Measurements from ENCODE around the gene AKAP11. TPM values are rescaled to one million over a fixed set of nuclear protein-coding genes. Genes with fewer than 3 reads are reported as not detected.

AKAP11 gene
- total and polyA plus RNA-seq, 3 donors from 2014 or later: 31.5 to 62.0 (median 48.4) TPM

DNA sequence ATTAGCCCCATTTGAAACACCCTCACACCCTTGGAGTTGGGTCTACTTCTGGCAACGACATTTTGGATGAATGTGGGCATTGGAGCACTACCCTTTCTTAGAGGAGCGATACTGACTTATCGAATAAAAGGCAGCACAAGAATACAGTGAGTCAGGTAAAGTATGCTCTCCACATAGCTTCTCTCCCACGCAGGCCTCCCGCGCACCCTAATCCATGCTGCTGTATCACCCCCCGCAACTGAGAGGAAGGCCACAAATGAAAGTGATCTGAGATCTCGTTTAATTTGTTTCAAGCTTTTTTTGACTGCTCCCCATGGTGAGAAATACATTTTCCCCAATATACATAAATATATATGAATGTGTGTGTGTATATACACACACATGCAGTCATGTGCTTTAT lies 25.4 kb upstream of the AKAP11 start:
- 90 to 96% methylated on average over 8 of the region's 8 CpGs for WGBS, 2 donors
- Histone ChIP-seq H3K27me3 (no peaks in the 10 kb centered on the region), H3K27ac (no peak overlapping the region), H3K4me1 (no peaks in the 10 kb centered on the region), H3K9me3 (no peaks in the 10 kb centered on the region), H3K4me3 (no peak overlapping the region), H3K36me3 (ENCODE audit: low read depth, missing control alignments) (no peaks in the 10 kb centered on the region)
- DNase-seq: no peak
- TF ChIP-seq POLR2A (IDR thresholded peaks at IDR 0.05): no peak
- TF ChIP-seq, protein P1, sequence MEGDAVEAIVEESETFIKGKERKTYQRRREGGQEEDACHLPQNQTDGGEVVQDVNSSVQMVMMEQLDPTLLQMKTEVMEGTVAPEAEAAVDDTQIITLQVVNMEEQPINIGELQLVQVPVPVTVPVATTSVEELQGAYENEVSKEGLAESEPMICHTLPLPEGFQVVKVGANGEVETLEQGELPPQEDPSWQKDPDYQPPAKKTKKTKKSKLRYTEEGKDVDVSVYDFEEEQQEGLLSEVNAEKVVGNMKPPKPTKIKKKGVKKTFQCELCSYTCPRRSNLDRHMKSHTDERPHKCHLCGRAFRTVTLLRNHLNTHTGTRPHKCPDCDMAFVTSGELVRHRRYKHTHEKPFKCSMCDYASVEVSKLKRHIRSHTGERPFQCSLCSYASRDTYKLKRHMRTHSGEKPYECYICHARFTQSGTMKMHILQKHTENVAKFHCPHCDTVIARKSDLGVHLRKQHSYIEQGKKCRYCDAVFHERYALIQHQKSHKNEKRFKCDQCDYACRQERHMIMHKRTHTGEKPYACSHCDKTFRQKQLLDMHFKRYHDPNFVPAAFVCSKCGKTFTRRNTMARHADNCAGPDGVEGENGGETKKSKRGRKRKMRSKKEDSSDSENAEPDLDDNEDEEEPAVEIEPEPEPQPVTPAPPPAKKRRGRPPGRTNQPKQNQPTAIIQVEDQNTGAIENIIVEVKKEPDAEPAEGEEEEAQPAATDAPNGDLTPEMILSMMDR (IDR thresholded peaks at IDR 0.05): no peak
- intact Hi-C loops (cut with DNase I; ENCODE audit: low total_unique reads): no loop called here

DNA sequence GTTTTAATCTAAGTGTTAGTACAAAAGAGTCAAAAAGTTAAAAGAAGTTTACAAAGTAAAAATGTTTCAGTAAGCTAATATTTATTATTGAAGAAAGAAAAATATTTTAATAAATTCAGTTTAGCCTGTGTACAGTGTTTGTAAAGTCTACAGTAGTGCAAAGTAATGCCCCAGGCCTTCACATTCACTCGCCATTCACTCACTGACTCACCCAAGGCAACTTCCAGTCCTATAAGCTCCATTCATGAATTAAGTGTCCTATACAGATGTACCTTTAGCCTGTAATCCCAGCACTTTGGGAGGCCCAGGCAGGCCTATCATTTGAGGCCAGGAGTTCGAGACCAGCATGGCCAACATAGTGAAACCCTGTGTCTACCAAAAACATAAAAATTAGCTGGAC lies 24.1 kb upstream of the AKAP11 start:
- Histone ChIP-seq H3K36me3 (ENCODE audit: low read depth, missing control alignments) (no peaks in the 10 kb centered on the region), H3K27ac (no peak overlapping the region), H3K27me3 (no peaks in the 10 kb centered on the region), H3K9me3 (no peaks in the 10 kb centered on the region), H3K4me3 (no peak overlapping the region), H3K4me1 (no peaks in the 10 kb centered on the region)
- intact Hi-C loops (cut with DNase I; ENCODE audit: low total_unique reads): no loop called here
- TF ChIP-seq POLR2A (IDR thresholded peaks at IDR 0.05): no peak
- TF ChIP-seq, protein P1 (IDR thresholded peaks at IDR 0.05): no peak
- no peak for DNase-seq
- WGBS, 2 donors: 45 to 50% methylated on average over 2 of the region's 2 CpGs

DNA sequence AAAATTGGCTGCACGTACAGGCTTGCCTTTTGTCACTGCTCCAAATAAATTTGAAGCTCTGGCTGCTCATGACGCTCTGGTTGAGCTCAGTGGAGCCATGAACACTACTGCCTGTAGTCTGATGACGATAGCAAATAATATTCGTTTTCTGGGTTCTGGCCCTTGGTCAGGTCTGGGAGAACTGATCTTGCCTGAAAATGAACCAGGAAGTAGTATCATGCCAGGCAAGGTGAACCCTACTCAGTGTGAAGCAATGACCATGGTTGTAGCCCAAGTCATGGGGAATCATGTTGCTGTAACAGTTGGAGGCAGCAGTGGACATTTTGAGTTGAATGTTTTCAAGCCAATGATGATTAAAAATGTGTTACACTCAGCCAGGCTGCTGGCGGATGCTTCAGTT lies 16.1 kb upstream of the AKAP11 start:
- WGBS, 2 donors: 42 to 54% methylated on average over 5 of the region's 5 CpGs

DNA sequence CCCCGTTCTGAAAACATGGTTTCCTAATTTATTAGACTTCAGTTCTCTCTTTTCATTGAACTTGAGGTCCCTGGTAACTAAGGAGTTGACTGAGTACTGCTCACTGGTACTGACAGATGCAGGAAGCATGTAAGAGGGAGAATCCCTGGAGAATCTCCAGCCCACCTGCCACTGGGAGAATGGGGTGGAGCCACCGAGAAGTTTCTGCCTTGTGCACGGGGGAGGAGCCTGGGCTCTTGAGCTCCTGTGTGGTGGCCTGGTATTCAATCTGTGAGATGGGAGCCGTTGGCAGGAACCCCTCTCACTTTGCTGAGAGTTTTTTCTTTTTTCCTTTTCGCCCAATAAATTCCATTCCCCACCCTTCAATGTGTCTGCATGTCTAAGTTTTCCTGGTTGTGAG lies 13.2 kb upstream of the AKAP11 start:
- DNase-seq: no peak
- 58 to 78% methylated on average over 5 of the region's 5 CpGs for WGBS, 2 donors
- Histone ChIP-seq H3K4me1 (no peaks in the 10 kb centered on the region), H3K4me3 (no peak overlapping the region), H3K27ac (no peak overlapping the region), H3K9me3 (no peaks in the 10 kb centered on the region), H3K27me3 (no peaks in the 10 kb centered on the region), H3K36me3 (ENCODE audit: low read depth, missing control alignments) (no peaks in the 10 kb centered on the region)
- TF ChIP-seq POLR2A (IDR thresholded peaks at IDR 0.05): no peak
- TF ChIP-seq, protein P1 (IDR thresholded peaks at IDR 0.05): no peak
- intact Hi-C loops (cut with DNase I; ENCODE audit: low total_unique reads): no loop called here

More for the DNA sequence above, 16.1 kb upstream of the AKAP11 start:
- no peaks in the 10 kb centered on the region for H3K27me3 ChIP-seq
- no peak overlapping the region for H3K4me3 ChIP-seq
- H3K9me3 ChIP-seq: no peaks in the 10 kb centered on the region
- intact Hi-C loops (cut with DNase I; ENCODE audit: low total_unique reads): no loop called here
- H3K36me3 ChIP-seq (ENCODE audit: low read depth, missing control alignments): no peaks in the 10 kb centered on the region
- H3K4me1 ChIP-seq: no peaks in the 10 kb centered on the region
- DNase-seq: no peak
- TF ChIP-seq, protein P1 (IDR thresholded peaks at IDR 0.05): no peak
- no peak for TF ChIP-seq POLR2A (IDR thresholded peaks at IDR 0.05)
- H3K27ac ChIP-seq: no peak overlapping the region

DNA sequence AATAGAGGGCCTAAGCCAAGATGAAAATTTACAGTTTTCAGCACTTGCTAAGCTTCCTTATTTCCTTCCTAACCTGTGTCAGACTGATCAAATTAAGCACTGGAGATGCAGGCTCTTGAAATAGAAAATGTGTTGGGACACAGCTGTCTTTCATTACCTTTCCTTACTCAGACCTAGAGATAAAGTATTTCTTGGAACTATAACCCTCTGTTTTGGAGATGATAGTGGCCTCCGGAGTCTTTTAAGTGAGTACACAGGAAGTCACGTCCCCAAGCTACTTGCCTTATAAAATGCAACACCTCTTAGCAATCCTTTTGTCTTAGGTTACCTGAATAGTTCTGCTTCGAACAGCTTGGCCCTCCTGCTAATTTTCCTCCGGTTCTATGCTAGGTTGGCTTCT lies 12.4 kb upstream of the AKAP11 start:
- Histone ChIP-seq H3K9me3 (no peaks in the 10 kb centered on the region), H3K27me3 (no peaks in the 10 kb centered on the region), H3K4me1 (no peaks in the 10 kb centered on the region), H3K36me3 (ENCODE audit: low read depth, missing control alignments) (no peaks in the 10 kb centered on the region), H3K4me3 (no peak overlapping the region), H3K27ac (no peak overlapping the region)
- TF ChIP-seq POLR2A (IDR thresholded peaks at IDR 0.05): no peak
- TF ChIP-seq, protein P1 (IDR thresholded peaks at IDR 0.05): no peak
- WGBS, 2 donors: 74 to 86% methylated on average over 4 of the region's 4 CpGs
- DNase-seq: no peak
- intact Hi-C loops (cut with DNase I; ENCODE audit: low total_unique reads): no loop called here
